ENCODE data around the gene XIST.
"Not testable (repeated sequence)": the region's sequence is repeated elsewhere in the genome, so short reads cannot be mapped to it uniquely, and the experiment has no call there.

The XIST gene

DNA sequence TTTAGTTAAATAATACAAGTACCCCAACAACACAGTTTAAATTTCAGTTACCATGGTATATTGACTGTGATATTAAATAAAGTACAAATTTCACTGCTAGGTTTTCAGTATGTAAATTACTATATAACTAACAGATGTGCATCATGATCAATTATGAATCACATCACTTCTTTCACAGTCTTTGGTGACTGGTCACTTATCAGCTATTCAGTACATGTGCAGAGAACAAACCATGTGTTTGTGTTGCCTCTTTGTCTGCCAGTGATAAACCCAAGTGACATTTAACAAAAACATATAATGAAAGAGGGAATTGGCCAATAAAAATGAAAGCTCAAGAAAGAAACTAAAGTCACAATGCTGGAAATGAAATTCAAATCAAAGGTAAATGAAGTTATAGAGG is 40.3 kb downstream of the XIST start:
- Histone ChIP-seq H3K4me1 (ENCODE audit: control extremely low read depth in 1 of 4, control insufficient read depth in 4 of 4, insufficient read depth in 4 of 4, low read length in 3 of 4) (no peaks in the 10 kb centered on the region), H3K9me3 (ENCODE audit: control extremely low read depth in 1 of 5, control insufficient read depth in 4 of 5, insufficient read depth in 2 of 5, low read depth in 1 of 5, low read length in 4 of 5) (no peaks in the 10 kb centered on the region), H3K4me3 (ENCODE audit: control insufficient read depth in 1 of 7, extremely low read depth in 1 of 7, insufficient read depth in 4 of 7, low read depth in 2 of 7, low read length in 6 of 7) (no peak overlapping the region), H3K27me3 (replicated peaks in 2 of 5; ENCODE audit: control insufficient read depth in 4 of 5, insufficient read depth in 5 of 5, low read length in 4 of 5) (peaks cover 0 to 8% (median 0%) of the 10 kb centered on the region in 5 experiments), H3K27ac (ENCODE audit: insufficient read depth in 1 of 2, low read depth in 1 of 2, low read length in 2 of 2, poor library complexity in 1 of 2, severe bottlenecking in 2 of 2) (no peak overlapping the region), H3K36me3 (ENCODE audit: control insufficient read depth in 4 of 4, insufficient read depth in 4 of 4, low read length in 3 of 4) (no peaks in the 10 kb centered on the region)
- ChIA-PET POLR2A (no interaction called here), CTCF (no interaction called here)
- no peak for DNase-seq

DNA sequence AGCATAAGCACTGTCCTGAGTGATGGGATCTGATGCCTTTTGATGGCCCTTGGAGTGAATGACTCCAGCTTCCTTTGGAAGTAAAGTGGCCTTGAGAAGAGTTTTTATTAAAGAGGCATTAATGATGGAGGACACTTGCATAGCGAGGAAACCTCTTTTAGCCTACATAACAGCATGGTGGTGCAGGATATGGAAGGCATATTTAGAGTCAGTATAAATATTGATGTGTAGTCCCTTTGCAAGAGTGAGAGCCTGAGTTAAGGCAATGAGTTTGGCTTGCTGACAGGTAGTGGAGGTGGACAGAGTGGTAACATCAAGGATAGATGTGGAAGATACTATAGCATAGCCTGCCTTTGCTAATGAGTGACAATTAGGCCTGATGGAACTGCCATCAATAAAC is 48.4 kb downstream of the XIST start:
- H3K27ac ChIP-seq (ENCODE audit: insufficient read depth in 1 of 2, low read depth in 1 of 2, low read length in 2 of 2, poor library complexity in 1 of 2, severe bottlenecking in 2 of 2); H3K4me1 ChIP-seq (ENCODE audit: control extremely low read depth in 1 of 4, control insufficient read depth in 4 of 4, insufficient read depth in 4 of 4, low read length in 3 of 4); DNase-seq; CTCF ChIA-PET; H3K4me3 ChIP-seq (ENCODE audit: control insufficient read depth in 1 of 7, extremely low read depth in 1 of 7, insufficient read depth in 4 of 7, low read depth in 2 of 7, low read length in 6 of 7); POLR2A ChIA-PET; H3K36me3 ChIP-seq (ENCODE audit: control insufficient read depth in 4 of 4, insufficient read depth in 4 of 4, low read length in 3 of 4): not testable (repeated sequence)
- 100% methylated on average over 1 of the region's 1 CpG for WGBS (ENCODE audit: insufficient coverage)
- peaks cover 0 to 13% (median 0%) of the 10 kb centered on the region in 5 experiments for H3K27me3 ChIP-seq (replicated peaks in 2 of 5; ENCODE audit: control insufficient read depth in 4 of 5, insufficient read depth in 5 of 5, low read length in 4 of 5)
- peaks cover 0 to 11% (median 0%) of the 10 kb centered on the region in 5 experiments for H3K9me3 ChIP-seq (ENCODE audit: control extremely low read depth in 1 of 5, control insufficient read depth in 4 of 5, insufficient read depth in 2 of 5, low read depth in 1 of 5, low read length in 4 of 5)

DNA sequence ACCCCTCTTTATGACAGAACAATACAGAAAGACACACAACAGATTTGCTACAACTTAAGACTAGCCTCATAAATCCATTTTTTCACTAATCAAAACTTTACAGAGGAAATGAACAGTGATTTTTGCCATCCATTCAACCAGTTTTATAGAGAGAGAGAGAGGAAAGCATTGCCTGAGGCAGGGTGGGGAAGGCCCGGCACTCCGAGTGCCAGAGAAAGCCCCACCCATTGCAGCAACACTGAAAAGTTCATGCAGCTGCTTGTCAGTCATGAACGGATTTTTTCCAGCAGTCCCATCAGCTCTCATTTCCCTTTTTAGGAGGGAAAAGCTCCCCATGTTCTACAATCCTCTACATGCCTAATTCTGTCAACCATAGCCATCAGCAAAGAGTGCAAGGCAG is 52.6 kb downstream of the XIST start:
- DNase-seq = no peak
- ChIA-PET POLR2A (no interaction called here), CTCF (no interaction called here)
- H3K9me3 ChIP-seq (ENCODE audit: control extremely low read depth in 1 of 5, control insufficient read depth in 4 of 5, insufficient read depth in 2 of 5, low read depth in 1 of 5, low read length in 4 of 5) = peaks cover 0 to 11% (median 0%) of the 10 kb centered on the region in 5 experiments
- H3K27ac ChIP-seq (ENCODE audit: insufficient read depth in 1 of 2, low read depth in 1 of 2, low read length in 2 of 2, poor library complexity in 1 of 2, severe bottlenecking in 2 of 2) = no peak overlapping the region
- H3K27me3 ChIP-seq (replicated peaks in 2 of 5; ENCODE audit: control insufficient read depth in 4 of 5, insufficient read depth in 5 of 5, low read length in 4 of 5) = peaks cover 0 to 15% (median 0%) of the 10 kb centered on the region in 5 experiments
- WGBS (ENCODE audit: insufficient coverage) = 83% methylated on average over 2 of the region's 3 CpGs
- no peak overlapping the region for H3K4me3 ChIP-seq (ENCODE audit: control insufficient read depth in 1 of 7, extremely low read depth in 1 of 7, insufficient read depth in 4 of 7, low read depth in 2 of 7, low read length in 6 of 7)
- no peaks in the 10 kb centered on the region for H3K4me1 ChIP-seq (ENCODE audit: control extremely low read depth in 1 of 4, control insufficient read depth in 4 of 4, insufficient read depth in 4 of 4, low read length in 3 of 4)
- no peaks in the 10 kb centered on the region for H3K36me3 ChIP-seq (ENCODE audit: control insufficient read depth in 4 of 4, insufficient read depth in 4 of 4, low read length in 3 of 4)

DNA sequence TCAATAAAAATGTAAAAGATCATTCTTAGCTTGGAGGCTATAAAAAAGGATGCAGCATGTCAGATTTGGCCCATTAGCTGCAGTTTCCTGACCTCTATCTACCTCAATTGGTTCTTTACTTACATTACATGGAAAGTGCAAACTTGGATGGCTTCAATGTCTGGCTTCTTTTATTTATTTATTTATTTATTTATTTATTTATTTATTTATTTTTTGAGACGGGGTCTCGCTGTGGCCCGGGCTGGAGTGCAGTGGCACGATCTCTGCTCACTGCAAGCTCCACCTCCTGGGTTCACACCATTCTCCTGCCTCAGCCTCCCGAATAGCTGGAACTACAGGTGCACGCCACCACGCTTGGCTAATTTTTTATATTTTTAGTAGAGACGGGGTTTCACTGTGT is 60.0 kb downstream of the XIST start:
- H3K36me3 ChIP-seq (ENCODE audit: control insufficient read depth in 4 of 4, insufficient read depth in 4 of 4, low read length in 3 of 4); POLR2A ChIA-PET; H3K4me1 ChIP-seq (ENCODE audit: control extremely low read depth in 1 of 4, control insufficient read depth in 4 of 4, insufficient read depth in 4 of 4, low read length in 3 of 4); H3K27ac ChIP-seq (ENCODE audit: insufficient read depth in 1 of 2, low read depth in 1 of 2, low read length in 2 of 2, poor library complexity in 1 of 2, severe bottlenecking in 2 of 2); H3K4me3 ChIP-seq (ENCODE audit: control insufficient read depth in 1 of 7, extremely low read depth in 1 of 7, insufficient read depth in 4 of 7, low read depth in 2 of 7, low read length in 6 of 7); H3K9me3 ChIP-seq (ENCODE audit: control extremely low read depth in 1 of 5, control insufficient read depth in 4 of 5, insufficient read depth in 2 of 5, low read depth in 1 of 5, low read length in 4 of 5); CTCF ChIA-PET; H3K27me3 ChIP-seq (replicated peaks in 2 of 5; ENCODE audit: control insufficient read depth in 4 of 5, insufficient read depth in 5 of 5, low read length in 4 of 5); DNase-seq: not testable (repeated sequence)
- WGBS (ENCODE audit: insufficient coverage) = 92% methylated on average over 4 of the region's 8 CpGs

- no peaks in the 10 kb centered on the region for H3K4me1 ChIP-seq (ENCODE audit: control extremely low read depth in 1 of 4, control insufficient read depth in 4 of 4, insufficient read depth in 4 of 4, low read length in 3 of 4)
- H3K9me3 ChIP-seq (ENCODE audit: control extremely low read depth in 1 of 5, control insufficient read depth in 4 of 5, insufficient read depth in 2 of 5, low read depth in 1 of 5, low read length in 4 of 5) = no peaks in the 10 kb centered on the region
- H3K36me3 ChIP-seq (ENCODE audit: control insufficient read depth in 4 of 4, insufficient read depth in 4 of 4, low read length in 3 of 4) = no peaks in the 10 kb centered on the region
- H3K27ac ChIP-seq (ENCODE audit: insufficient read depth in 1 of 2, low read depth in 1 of 2, low read length in 2 of 2, poor library complexity in 1 of 2, severe bottlenecking in 2 of 2) = no peak overlapping the region
- ChIA-PET CTCF (no interaction called here), POLR2A (no interaction called here)
- no peaks in the 10 kb centered on the region for H3K27me3 ChIP-seq (replicated peaks in 2 of 5; ENCODE audit: control insufficient read depth in 4 of 5, insufficient read depth in 5 of 5, low read length in 4 of 5)
- H3K4me3 ChIP-seq (ENCODE audit: control insufficient read depth in 1 of 7, extremely low read depth in 1 of 7, insufficient read depth in 4 of 7, low read depth in 2 of 7, low read length in 6 of 7) = no peak overlapping the region
- no CpG with 5 or more reads among the region's 1 CpG for WGBS (ENCODE audit: insufficient coverage)
- DNase-seq = no peak
Observed at GRCh38 chrX:73785493-73785892, 67.0 kb downstream of the XIST start.
